Pulmonary artery endothelial cell (primary cell): ENCODE data around the gene NHLRC4. TPM values are rescaled to one million over a fixed set of nuclear protein-coding genes. Genes with fewer than 3 reads are reported as not detected.
"Not testable (repeated sequence)": the region's sequence is repeated elsewhere in the genome, so short reads cannot be mapped to it uniquely, and the experiment has no call there.

ENCODE experiments used
- DNase-seq: peaks from one replicate; pipeline ENCODE4 v3.0.0-alpha.2; 2011; ENCODE audit warnings: low read depth, low spot score
- total RNA-seq: library from RNA; depleted of rRNA; stranded (reverse); fragments of >200 nt; gene quantifications from 2 replicates; pipeline ENCODE4 v1.2.3, GENCODE V29; 2014

Gene NHLRC4
- total RNA-seq, 1 donor from 2014 or later = 2.1 TPM

GRCh38 chr16:596736-597060 is 29.9 kb downstream of the NHLRC4 start:
- DNase-seq = no peak

- not testable (repeated sequence) for DNase-seq
Measured at GRCh38 chr16:597655-598054, 30.9 kb downstream of the NHLRC4 start.

- DNase-seq = no peak
Measured at GRCh38 chr16:598823-599739, 32.3 kb downstream of the NHLRC4 start.

- no peak for DNase-seq
Measured at GRCh38 chr16:600781-601180, 34.0 kb downstream of the NHLRC4 start.

GRCh38 chr16:603933-604332 is 37.1 kb downstream of the NHLRC4 start:
- no peak for DNase-seq

- DNase-seq = no peak
Measured at GRCh38 chr16:606656-607307, 40.0 kb downstream of the NHLRC4 start.

GRCh38 chr16:608019-608418 is 41.2 kb downstream of the NHLRC4 start:
- no peak for DNase-seq

GRCh38 chr16:609316-609715 is 42.5 kb downstream of the NHLRC4 start:
- no peak for DNase-seq

GRCh38 chr16:609984-610383 is 43.2 kb downstream of the NHLRC4 start:
- DNase-seq = no peak

GRCh38 chr16:610513-611381 is 43.9 kb downstream of the NHLRC4 start:
- no peak for DNase-seq

- DNase-seq = no peak
Measured at GRCh38 chr16:615122-615521, 48.3 kb downstream of the NHLRC4 start.

GRCh38 chr16:616733-617586 is 50.2 kb downstream of the NHLRC4 start:
- DNase-seq = no peak

GRCh38 chr16:617855-618254 is 51.0 kb downstream of the NHLRC4 start:
- DNase-seq = no peak

Other genes starting within 250 kb of the NHLRC4 start
- 23.5 and 23.8 TPM in 2 replicates for gene AXIN1, start 214.3 kb upstream of the NHLRC4 start, total RNA-seq
- gene MRPL28, start 196.5 kb upstream of the NHLRC4 start, total RNA-seq = 113 and 131 TPM in 2 replicates
- 81.1 and 102 TPM in 2 replicates for gene PGAP6, start 185.0 kb upstream of the NHLRC4 start, total RNA-seq
- 42.2 and 87.8 TPM in 2 replicates for gene NME4, start 169.8 kb upstream of the NHLRC4 start, total RNA-seq
- 10.5 and 19.4 TPM in 2 replicates for gene DECR2, start 165.1 kb upstream of the NHLRC4 start, total RNA-seq
- 27.7 and 33.3 TPM in 2 replicates for gene RAB11FIP3, start 141.4 kb upstream of the NHLRC4 start, total RNA-seq
- 39.0 and 40.7 TPM in 2 replicates for gene CAPN15, start 39.3 kb upstream of the NHLRC4 start, total RNA-seq
- not detected in 2 replicates for gene PRR35, start 6.6 kb upstream of the NHLRC4 start, total RNA-seq
- gene PIGQ, start 3.0 kb downstream of the NHLRC4 start, total RNA-seq = 21.0 and 24.1 TPM in 2 replicates
- 11.9 and 12.9 TPM in 2 replicates for gene RAB40C, start 23.1 kb downstream of the NHLRC4 start, total RNA-seq
- gene WFIKKN1, start 64.0 kb downstream of the NHLRC4 start, total RNA-seq = 0.07 TPM in 2 replicates
- gene METTL26, start 69.3 kb downstream of the NHLRC4 start, total RNA-seq = 61.9 and 101 TPM in 2 replicates
- gene MCRIP2, start 74.8 kb downstream of the NHLRC4 start, total RNA-seq = 14.2 and 22.3 TPM in 2 replicates
- gene WDR90, start 82.4 kb downstream of the NHLRC4 start, total RNA-seq = 10.7 and 14.8 TPM in 2 replicates
- 36.0 and 37.2 TPM in 2 replicates for gene RHOT2, start 101.1 kb downstream of the NHLRC4 start, total RNA-seq
- gene RHBDL1, start 108.7 kb downstream of the NHLRC4 start, total RNA-seq = 0.71 and 0.73 TPM in 2 replicates
- 131 and 146 TPM in 2 replicates for gene STUB1, start 113.4 kb downstream of the NHLRC4 start, total RNA-seq
- gene JMJD8, start 117.3 kb downstream of the NHLRC4 start, total RNA-seq = 28.8 and 30.9 TPM in 2 replicates
- gene WDR24, start 123.4 kb downstream of the NHLRC4 start, total RNA-seq = 4.0 and 4.7 TPM in 2 replicates
- 0.04 and 0.20 TPM in 2 replicates for gene FBXL16, start 138.8 kb downstream of the NHLRC4 start, total RNA-seq
- 30.9 and 68.3 TPM in 2 replicates for gene METRN, start 148.1 kb downstream of the NHLRC4 start, total RNA-seq
- 23.1 and 28.8 TPM in 2 replicates for gene ANTKMT, start 154.1 kb downstream of the NHLRC4 start, total RNA-seq
- gene CCDC78, start 159.4 kb downstream of the NHLRC4 start, total RNA-seq = 1.3 and 1.4 TPM in 2 replicates
- gene HAGHL, start 160.1 kb downstream of the NHLRC4 start, total RNA-seq = 6.4 and 17.6 TPM in 2 replicates
- gene CIAO3, start 174.0 kb downstream of the NHLRC4 start, total RNA-seq = 32.9 and 48.5 TPM in 2 replicates
- not detected in 2 replicates for gene MSLN, start 193.7 kb downstream of the NHLRC4 start, total RNA-seq
- 41.9 and 45.0 TPM in 2 replicates for gene RPUSD1, start 221.4 kb downstream of the NHLRC4 start, total RNA-seq
- gene CHTF18, start 221.6 kb downstream of the NHLRC4 start, total RNA-seq = 14.2 and 21.4 TPM in 2 replicates
- not detected in 2 replicates for gene GNG13, start 233.7 kb downstream of the NHLRC4 start, total RNA-seq